GM12878 (cell line): Measurements from ENCODE around the gene GAR1.

Experiments
- ASH2L ChIP-seq: fragments of 300-600, 200-600 bp; sonication (generic); IDR thresholded peaks from 2 replicates; pipeline ENCODE4 v1.6.1; 2017; ENCODE audit warnings: low read depth, mild to moderate bottlenecking, borderline replicate concordance
- POLR2AphosphoS5 ChIP-seq: IDR thresholded peaks from 2 replicates; pipeline ENCODE4 v1.6.1; 2011; ENCODE audit warnings: mild to moderate bottlenecking, low read length, inconsistent platforms
- RAD21 ChIP-seq: IDR thresholded peaks from 2 replicates; pipeline ENCODE4 v1.6.1; 2011; ENCODE audit warnings: mild to moderate bottlenecking, low read depth, low read length, moderate library complexity; ENCODE audit not compliant: insufficient read depth
- SMC3 ChIP-seq: IDR thresholded peaks from 2 replicates; pipeline ENCODE4 v1.6.1; 2011; ENCODE audit warnings: low read length, improper control_type of control experiment, borderline replicate concordance
- TF ChIP-seq, protein P1 (sequence below), 3 experiments: IDR thresholded peaks in 2 of 3; conservative IDR thresholded peaks in 1 of 3; 2 replicates each; pipeline ENCODE4 v1.5.1; 2011; ENCODE audit warnings: low read depth in 3 of 3, low read length in 3 of 3, mild to moderate bottlenecking in 3 of 3, control low read depth in 2 of 3, moderate library complexity in 2 of 3, inconsistent platforms in 1 of 3, mixed read lengths in 1 of 3; ENCODE audit not compliant: control insufficient read depth in 2 of 3, insufficient read depth in 1 of 3; ENCODE audit errors: extremely low read depth in 1 of 3

DNA sequence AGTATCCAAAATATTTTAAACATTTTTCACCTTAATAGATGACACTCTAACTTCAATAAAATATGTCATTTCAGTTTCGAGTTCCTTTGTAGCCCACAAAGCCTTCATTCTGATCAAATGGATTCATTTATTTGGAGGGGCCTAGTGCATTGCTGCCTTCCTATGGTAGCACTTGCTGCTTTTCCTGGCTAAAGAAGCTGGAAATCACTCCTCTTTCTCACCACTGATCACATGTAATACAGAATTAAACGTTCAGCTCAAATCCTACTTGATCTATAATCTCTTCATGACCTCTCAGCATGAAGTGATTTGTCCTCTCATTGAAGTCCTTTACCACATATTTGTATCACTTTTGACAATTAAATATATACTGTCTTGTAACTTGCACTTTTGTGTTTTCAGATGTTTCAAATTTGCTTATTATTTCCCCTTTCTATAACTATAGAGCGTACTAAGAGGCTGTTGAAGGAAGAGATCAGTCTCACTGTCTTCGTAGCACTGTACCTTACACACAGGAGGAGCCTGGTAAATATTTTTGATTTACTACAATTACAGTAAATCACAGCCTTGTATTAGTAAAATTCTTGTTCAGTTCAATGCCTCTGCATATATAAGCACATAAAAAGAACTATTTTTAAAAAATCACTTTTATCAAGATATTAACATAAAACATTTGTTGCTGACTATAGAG, 14.3 kb upstream of the GAR1 start:
- TF ChIP-seq RAD21 = no peak
- no peak for TF ChIP-seq SMC3
- no peak for TF ChIP-seq ASH2L
- no peak for TF ChIP-seq POLR2AphosphoS5
- TF ChIP-seq, protein P1, sequence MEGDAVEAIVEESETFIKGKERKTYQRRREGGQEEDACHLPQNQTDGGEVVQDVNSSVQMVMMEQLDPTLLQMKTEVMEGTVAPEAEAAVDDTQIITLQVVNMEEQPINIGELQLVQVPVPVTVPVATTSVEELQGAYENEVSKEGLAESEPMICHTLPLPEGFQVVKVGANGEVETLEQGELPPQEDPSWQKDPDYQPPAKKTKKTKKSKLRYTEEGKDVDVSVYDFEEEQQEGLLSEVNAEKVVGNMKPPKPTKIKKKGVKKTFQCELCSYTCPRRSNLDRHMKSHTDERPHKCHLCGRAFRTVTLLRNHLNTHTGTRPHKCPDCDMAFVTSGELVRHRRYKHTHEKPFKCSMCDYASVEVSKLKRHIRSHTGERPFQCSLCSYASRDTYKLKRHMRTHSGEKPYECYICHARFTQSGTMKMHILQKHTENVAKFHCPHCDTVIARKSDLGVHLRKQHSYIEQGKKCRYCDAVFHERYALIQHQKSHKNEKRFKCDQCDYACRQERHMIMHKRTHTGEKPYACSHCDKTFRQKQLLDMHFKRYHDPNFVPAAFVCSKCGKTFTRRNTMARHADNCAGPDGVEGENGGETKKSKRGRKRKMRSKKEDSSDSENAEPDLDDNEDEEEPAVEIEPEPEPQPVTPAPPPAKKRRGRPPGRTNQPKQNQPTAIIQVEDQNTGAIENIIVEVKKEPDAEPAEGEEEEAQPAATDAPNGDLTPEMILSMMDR (IDR thresholded peaks at IDR 0.05 in 2 of 3, conservative IDR thresholded peaks at IDR 0.05 in 1 of 3; ENCODE audit: control insufficient read depth in 2 of 3, extremely low read depth in 1 of 3, insufficient read depth in 1 of 3, low read depth in 3 of 3, low read length in 3 of 3) = no peak
